Measurements from ENCODE around the gene RNU6-1. TPM values are rescaled to one million over a fixed set of nuclear protein-coding genes. Genes with fewer than 3 reads are reported as not detected.
A peak's percentile ranks its signal among the peaks of the same experiment; 100 is the strongest.

Gene RNU6-1
- total and polyA plus RNA-seq, 5 donors: not detected

GRCh38 chr15:67833710-67834511 is 5.9 kb downstream of the RNU6-1 start:
- Histone ChIP-seq H3K4me3 (ENCODE audit: low read length) (peak overlapping the region; percentile 50), H3K27me3 (ENCODE audit: control insufficient read depth, insufficient read depth) (no peaks in the 10 kb centered on the region), H3K9me3 (ENCODE audit: control insufficient read depth, low read length) (no peaks in the 10 kb centered on the region), H3K4me1 (ENCODE audit: control insufficient read depth, insufficient read depth, low read length) (peaks cover 3% of the 10 kb centered on the region), H3K27ac (ENCODE audit: low read length) (no peak overlapping the region)
- 2% methylated on average over 44 of the region's 44 CpGs for WGBS
- ATAC-seq: peak; percentile 24 to 38
- intact Hi-C loops (cut with DNase I): loop anchor here in 3 of 4 donors (5.0 to 10.0 kb wide), 4 partner anchors 289 to 899 kb away; partner anchors contain the start of gene MAP2K5 (in 1 of the 3)
- DNase-seq: no peak

GRCh38 chr15:67832897-67833709 is 6.7 kb downstream of the RNU6-1 start:
- intact Hi-C loops (cut with DNase I): loop anchor here in 3 of 4 donors (5.0 to 10.0 kb wide), 4 partner anchors 288 to 898 kb away; partner anchors contain the start of gene MAP2K5 (in 1 of the 3)
- Histone ChIP-seq H3K4me1 (ENCODE audit: control insufficient read depth, insufficient read depth, low read length) (peaks cover 6% of the 10 kb centered on the region), H3K27me3 (ENCODE audit: control insufficient read depth, insufficient read depth) (no peaks in the 10 kb centered on the region), H3K4me3 (ENCODE audit: low read length) (peak overlapping the region; percentile 50), H3K27ac (ENCODE audit: low read length) (no peak overlapping the region), H3K9me3 (ENCODE audit: control insufficient read depth, low read length) (no peaks in the 10 kb centered on the region)
- ATAC-seq (no peak), DNase-seq (no peak)
- whole genome bisulfite sequencing: 4% methylated on average over 32 of the region's 32 CpGs

DNA sequence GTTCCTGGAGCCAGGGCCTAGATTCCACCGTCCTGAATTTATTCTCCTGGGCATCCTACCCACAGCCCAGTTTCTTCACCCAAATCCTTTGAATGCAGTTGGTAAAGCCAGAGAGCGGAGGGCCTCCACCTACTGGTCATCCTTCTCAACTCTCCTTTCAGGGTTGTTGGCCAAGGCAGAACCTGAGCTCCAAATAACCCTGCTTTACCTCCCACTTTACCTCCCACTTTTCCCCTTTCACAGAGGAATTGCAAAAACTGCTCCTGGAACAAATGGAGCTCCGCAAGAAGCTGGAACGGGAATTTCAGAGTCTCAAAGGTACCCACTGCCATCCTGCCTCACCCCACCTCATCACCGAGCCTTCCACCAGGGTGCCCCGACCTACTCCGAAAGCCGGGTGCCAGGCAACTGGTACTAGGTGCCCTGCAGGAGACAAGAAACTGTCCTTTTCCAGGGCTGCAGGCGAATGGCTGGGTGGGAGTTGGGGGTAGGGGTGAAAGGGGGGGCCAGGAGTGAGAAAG is 7.8 kb downstream of the RNU6-1 start:
- Histone ChIP-seq H3K4me1 (ENCODE audit: control insufficient read depth, insufficient read depth, low read length) (peaks cover 8% of the 10 kb centered on the region), H3K4me3 (ENCODE audit: low read length) (no peak overlapping the region), H3K27ac (ENCODE audit: low read length) (no peak overlapping the region), H3K9me3 (ENCODE audit: control insufficient read depth, low read length) (no peaks in the 10 kb centered on the region), H3K27me3 (ENCODE audit: control insufficient read depth, insufficient read depth) (no peaks in the 10 kb centered on the region)
- intact Hi-C loops (cut with DNase I): loop anchor here in 3 of 4 donors (5.0 to 10.0 kb wide), 4 partner anchors 287 to 897 kb away; partner anchors contain the start of gene MAP2K5 (in 1 of the 3)
- ATAC-seq (no peak), DNase-seq (no peak)
- 26% methylated on average over 9 of the region's 9 CpGs for WGBS

DNA sequence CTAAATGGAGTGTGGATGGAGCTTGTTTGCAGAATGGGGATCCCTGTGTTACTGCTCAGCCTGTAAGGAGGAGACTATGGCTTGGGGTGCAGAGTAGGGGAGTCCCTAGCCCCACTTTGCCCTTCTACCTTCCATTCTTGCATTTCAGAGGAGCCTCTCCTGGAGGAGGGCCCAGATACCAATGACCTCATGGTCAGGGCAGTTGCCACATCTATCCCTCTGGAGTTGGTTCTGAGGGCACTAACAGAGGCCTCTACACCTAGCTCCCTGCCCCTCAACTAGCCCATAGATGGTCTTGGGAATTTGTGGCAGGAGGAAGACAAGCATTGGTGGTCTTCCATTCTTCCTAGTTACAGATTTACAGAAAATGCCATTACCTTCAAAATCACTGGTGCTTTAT is 8.5 kb downstream of the RNU6-1 start:
- intact Hi-C loops (cut with DNase I): loop anchor here in 3 of 4 donors (5.0 to 10.0 kb wide), 4 partner anchors 287 to 897 kb away; partner anchors contain the start of gene MAP2K5 (in 1 of the 3)
- DNase-seq (no peak), ATAC-seq (no peak)
- Histone ChIP-seq H3K27ac (ENCODE audit: low read length) (no peak overlapping the region), H3K9me3 (ENCODE audit: control insufficient read depth, low read length) (no peaks in the 10 kb centered on the region), H3K27me3 (ENCODE audit: control insufficient read depth, insufficient read depth) (no peaks in the 10 kb centered on the region), H3K4me1 (ENCODE audit: control insufficient read depth, insufficient read depth, low read length) (peaks cover 8% of the 10 kb centered on the region), H3K4me3 (ENCODE audit: low read length) (no peak overlapping the region)

DNA sequence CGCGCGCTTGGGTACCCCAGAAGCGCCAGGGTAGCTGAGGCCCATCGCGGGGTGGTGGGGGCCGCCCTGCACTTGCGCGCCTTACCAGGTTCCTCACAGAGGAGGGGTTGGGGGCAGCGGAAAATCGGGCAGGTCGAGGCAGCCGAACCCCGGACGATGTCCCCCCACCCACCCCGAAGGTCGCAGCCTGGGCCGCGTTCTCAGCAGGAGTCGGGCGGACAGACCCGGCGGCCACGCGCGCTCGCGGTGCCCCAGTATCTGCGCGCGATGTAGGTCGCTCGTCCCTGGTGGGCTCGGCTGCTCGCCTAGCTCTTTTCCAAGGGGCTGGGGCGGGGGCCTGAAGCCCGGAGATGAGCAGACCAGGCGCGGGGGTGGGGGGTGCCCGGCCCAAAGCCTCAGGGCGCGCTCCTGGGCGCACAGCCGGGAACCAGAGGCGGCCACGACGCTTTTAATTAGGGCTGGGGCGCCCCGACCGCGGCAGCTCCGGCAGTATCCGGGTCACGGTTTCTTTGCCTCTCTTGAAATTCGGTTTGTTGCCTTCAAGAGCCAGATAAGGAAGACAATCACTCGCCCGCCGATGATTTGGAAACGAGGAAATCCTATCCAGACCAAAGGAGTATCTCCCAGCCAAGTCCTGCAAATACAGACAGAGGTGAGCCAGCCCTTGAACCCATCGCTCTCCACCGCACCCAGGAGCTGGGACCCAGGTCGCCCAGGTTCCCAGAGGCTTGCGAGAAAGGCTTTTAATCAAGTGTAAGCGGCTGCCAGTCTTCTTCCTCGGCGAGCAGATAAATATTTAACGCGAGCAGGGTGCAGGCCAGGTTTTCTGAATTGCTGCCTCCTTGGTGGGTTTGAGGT is 10.0 kb downstream of the RNU6-1 start:
- H3K4me3 ChIP-seq (ENCODE audit: low read length): no peak overlapping the region
- no peaks in the 10 kb centered on the region for H3K27me3 ChIP-seq (ENCODE audit: control insufficient read depth, insufficient read depth)
- DNase-seq: no peak
- 7% methylated on average over 68 of the region's 68 CpGs for WGBS
- peaks cover 6% of the 10 kb centered on the region for H3K4me1 ChIP-seq (ENCODE audit: control insufficient read depth, insufficient read depth, low read length)
- intact Hi-C loops (cut with DNase I): loop anchor here in 3 of 4 donors (5.0 to 10.0 kb wide), 4 partner anchors 285 to 895 kb away; partner anchors contain the start of gene MAP2K5 (in 1 of the 3)
- H3K9me3 ChIP-seq (ENCODE audit: control insufficient read depth, low read length): no peaks in the 10 kb centered on the region
- no peak for ATAC-seq
- H3K27ac ChIP-seq (ENCODE audit: low read length): no peak overlapping the region

GRCh38 chr15:67828969-67829646 is 10.7 kb downstream of the RNU6-1 start:
- H3K4me1 ChIP-seq (ENCODE audit: control insufficient read depth, insufficient read depth, low read length): peaks cover 6% of the 10 kb centered on the region
- ATAC-seq: no peak
- no peak overlapping the region for H3K27ac ChIP-seq (ENCODE audit: low read length)
- intact Hi-C loops (cut with DNase I): no loop called here
- no peaks in the 10 kb centered on the region for H3K27me3 ChIP-seq (ENCODE audit: control insufficient read depth, insufficient read depth)
- DNase-seq: no peak
- 4% methylated on average over 54 of the region's 54 CpGs for WGBS
- no peak overlapping the region for H3K4me3 ChIP-seq (ENCODE audit: low read length)
- no peaks in the 10 kb centered on the region for H3K9me3 ChIP-seq (ENCODE audit: control insufficient read depth, low read length)

GRCh38 chr15:67828278-67828968 is 11.4 kb downstream of the RNU6-1 start:
- DNase-seq (no peak), ATAC-seq (no peak)
- Histone ChIP-seq H3K9me3 (ENCODE audit: control insufficient read depth, low read length) (no peaks in the 10 kb centered on the region), H3K27ac (ENCODE audit: low read length) (no peak overlapping the region), H3K4me1 (ENCODE audit: control insufficient read depth, insufficient read depth, low read length) (peaks cover 6% of the 10 kb centered on the region), H3K4me3 (ENCODE audit: low read length) (peak overlapping the region; percentile 5), H3K27me3 (ENCODE audit: control insufficient read depth, insufficient read depth) (no peaks in the 10 kb centered on the region)
- intact Hi-C loops (cut with DNase I): no loop called here
- 4% methylated on average over 40 of the region's 40 CpGs for WGBS

GRCh38 chr15:67827562-67828277 is 12.1 kb downstream of the RNU6-1 start:
- H3K9me3 ChIP-seq (ENCODE audit: control insufficient read depth, low read length): no peaks in the 10 kb centered on the region
- H3K4me3 ChIP-seq (ENCODE audit: low read length): peak overlapping the region; percentile 5
- ATAC-seq (no peak), DNase-seq (no peak)
- no peaks in the 10 kb centered on the region for H3K27me3 ChIP-seq (ENCODE audit: control insufficient read depth, insufficient read depth)
- H3K4me1 ChIP-seq (ENCODE audit: control insufficient read depth, insufficient read depth, low read length): peaks cover 6% of the 10 kb centered on the region
- H3K27ac ChIP-seq (ENCODE audit: low read length): no peak overlapping the region
- intact Hi-C loops (cut with DNase I): no loop called here
- WGBS: 4% methylated on average over 91 of the region's 91 CpGs

All from right cardiac atrium (tissue), 5 donors.